Kasumi-1 (cell line): ENCODE results near the gene SOX12.

Experiments
- DNase-seq, 2 experiments: peaks; one replicate each; lab custom pipeline; 2025; lab: John Stamatoyannopoulos, UW

The SOX12 gene

GRCh38 chr20:325045-325888 is at the start of gene SOX12:
SOX12 (plus strand) TSS chr20:325552; CDS start chr20:325925, 373 bp downstream.
- DNase-seq: peak; percentile 88 to 90

GRCh38 chr20:275791-276190 is 49.6 kb upstream of the SOX12 start:
- no peak for DNase-seq

GRCh38 chr20:276620-277495 is 48.5 kb upstream of the SOX12 start:
- no peak for DNase-seq

GRCh38 chr20:277496-277781 is 47.9 kb upstream of the SOX12 start:
- no peak for DNase-seq

- DNase-seq: no peak
Measured at GRCh38 chr20:278181-278580, 47.2 kb upstream of the SOX12 start.

GRCh38 chr20:278607-279571 is 46.5 kb upstream of the SOX12 start:
- DNase-seq: no peak

- no peak for DNase-seq
Measured at GRCh38 chr20:284172-284571, 41.2 kb upstream of the SOX12 start.

GRCh38 chr20:286508-286907 is 38.8 kb upstream of the SOX12 start:
- DNase-seq: no peak

- DNase-seq: no peak
Measured at GRCh38 chr20:288956-289692, 36.2 kb upstream of the SOX12 start.

GRCh38 chr20:289693-290083 is 35.7 kb upstream of the SOX12 start:
- peak; percentile 33 to 39 for DNase-seq

GRCh38 chr20:290084-290831 is 35.1 kb upstream of the SOX12 start, which contains the start of gene C20orf96:
C20orf96 (minus strand) TSS chr20:290750; CDS start chr20:290610, 140 bp downstream.
- DNase-seq: peak; percentile 89 to 90

- DNase-seq: no peak
Measured at GRCh38 chr20:294602-295001, 30.8 kb upstream of the SOX12 start.

- DNase-seq: no peak
Measured at GRCh38 chr20:295804-296203, 29.5 kb upstream of the SOX12 start.

GRCh38 chr20:297098-297924 is 28.0 kb upstream of the SOX12 start, which contains the start of gene ZCCHC3:
ZCCHC3 (plus strand) TSS chr20:297570; CDS start chr20:297587, 17 bp downstream.
- DNase-seq: peak; percentile 89

GRCh38 chr20:297925-298775 is 27.2 kb upstream of the SOX12 start:
- DNase-seq: peak; percentile 42 to 51

- DNase-seq: peak in 1 of 2 experiments; percentile 39
Measured at GRCh38 chr20:298776-299391, 26.5 kb upstream of the SOX12 start.

GRCh38 chr20:300345-300990 is 24.9 kb upstream of the SOX12 start:
- peak in 1 of 2 experiments; percentile 9 for DNase-seq
